ENCODE results near the gene APP. TPM values are rescaled to one million over a fixed set of nuclear protein-coding genes. Genes with fewer than 3 reads are reported as not detected.

Gene APP
- total RNA-seq, 2 donors from 2014 or later: 410 to 411 TPM

GRCh38 chr21:25967181-25967900, 203.2 kb downstream of the APP start:
- intact Hi-C loops (cut with DNase I): no loop called here
- DNase-seq (ENCODE audit: low spot score): no peak

GRCh38 chr21:25965951-25966707, 204.4 kb downstream of the APP start:
- intact Hi-C loops (cut with DNase I): no loop called here
- DNase-seq (ENCODE audit: low spot score): no peak

- intact Hi-C loops (cut with DNase I): no loop called here
- no peak for DNase-seq (ENCODE audit: low spot score)
These were observed 205.6 kb downstream of the APP start for GRCh38 chr21:25964926-25965325.

- no peak for DNase-seq (ENCODE audit: low spot score)
- intact Hi-C loops (cut with DNase I): no loop called here
These were observed 206.6 kb downstream of the APP start for GRCh38 chr21:25964015-25964414.

GRCh38 chr21:25963181-25963580, 207.4 kb downstream of the APP start:
- no peak for DNase-seq (ENCODE audit: low spot score)
- intact Hi-C loops (cut with DNase I): no loop called here

GRCh38 chr21:25961042-25961441, 209.5 kb downstream of the APP start:
- intact Hi-C loops (cut with DNase I): loop anchor here in 1 of 2 donors (2.0 kb wide), 1 partner anchor 58 kb away; no protein-coding TSS in a partner anchor

GRCh38 chr21:25960402-25960801, 210.2 kb downstream of the APP start:
- intact Hi-C loops (cut with DNase I): loop anchor here in 1 of 2 donors (2.0 kb wide), 1 partner anchor 58 kb away; no protein-coding TSS in a partner anchor

More at GRCh38 chr21:25961042-25961441, 209.5 kb downstream of the APP start:
- no peak for DNase-seq (ENCODE audit: low spot score)

GRCh38 chr21:25959799-25960198, 210.8 kb downstream of the APP start:
- intact Hi-C loops (cut with DNase I): loop anchor here in 1 of 2 donors (2.0 kb wide), 1 partner anchor 59 kb away; no protein-coding TSS in a partner anchor
- no peak for DNase-seq (ENCODE audit: low spot score)

More at GRCh38 chr21:25960402-25960801, 210.2 kb downstream of the APP start:
- DNase-seq (ENCODE audit: low spot score): no peak

GRCh38 chr21:25956993-25957714, 213.4 kb downstream of the APP start:
- intact Hi-C loops (cut with DNase I): no loop called here
- no peak for DNase-seq (ENCODE audit: low spot score)

GRCh38 chr21:25955646-25956045, 214.9 kb downstream of the APP start:
- intact Hi-C loops (cut with DNase I): no loop called here
- no peak for DNase-seq (ENCODE audit: low spot score)

- no peak for DNase-seq (ENCODE audit: low spot score)
- intact Hi-C loops (cut with DNase I): no loop called here
These were observed 216.9 kb downstream of the APP start for GRCh38 chr21:25953659-25954058.

GRCh38 chr21:25953196-25953595, 217.4 kb downstream of the APP start:
- no peak for DNase-seq (ENCODE audit: low spot score)
- intact Hi-C loops (cut with DNase I): no loop called here

GRCh38 chr21:25952306-25952705, 218.3 kb downstream of the APP start:
- no peak for DNase-seq (ENCODE audit: low spot score)
- intact Hi-C loops (cut with DNase I): no loop called here

- DNase-seq (ENCODE audit: low spot score): no peak
- intact Hi-C loops (cut with DNase I): no loop called here
These were observed 220.9 kb downstream of the APP start for GRCh38 chr21:25949701-25950100.

- DNase-seq (ENCODE audit: low spot score): no peak
- intact Hi-C loops (cut with DNase I): no loop called here
These were observed 225.8 kb downstream of the APP start for GRCh38 chr21:25944672-25945213.

GRCh38 chr21:25944082-25944481, 226.5 kb downstream of the APP start:
- DNase-seq (ENCODE audit: low spot score): no peak
- intact Hi-C loops (cut with DNase I): no loop called here

GRCh38 chr21:25942135-25942534, 228.4 kb downstream of the APP start:
- no peak for DNase-seq (ENCODE audit: low spot score)
- intact Hi-C loops (cut with DNase I): no loop called here

- no peak for DNase-seq (ENCODE audit: low spot score)
- intact Hi-C loops (cut with DNase I): no loop called here
These were observed 231.2 kb downstream of the APP start for GRCh38 chr21:25939396-25939761.

GRCh38 chr21:25938658-25939395, 231.7 kb downstream of the APP start:
- DNase-seq (ENCODE audit: low spot score): no peak
- intact Hi-C loops (cut with DNase I): no loop called here
